ENCODE measurements around the gene NPR1. TPM values are rescaled to one million over a fixed set of nuclear protein-coding genes. Genes with fewer than 3 reads are reported as not detected.

The NPR1 gene
- total and polyA plus RNA-seq, 2 donors (not counting 3 experiments of a cell fraction or from before 2014, with no cell fraction given), result 9.8 to 13.3 TPM

DNA sequence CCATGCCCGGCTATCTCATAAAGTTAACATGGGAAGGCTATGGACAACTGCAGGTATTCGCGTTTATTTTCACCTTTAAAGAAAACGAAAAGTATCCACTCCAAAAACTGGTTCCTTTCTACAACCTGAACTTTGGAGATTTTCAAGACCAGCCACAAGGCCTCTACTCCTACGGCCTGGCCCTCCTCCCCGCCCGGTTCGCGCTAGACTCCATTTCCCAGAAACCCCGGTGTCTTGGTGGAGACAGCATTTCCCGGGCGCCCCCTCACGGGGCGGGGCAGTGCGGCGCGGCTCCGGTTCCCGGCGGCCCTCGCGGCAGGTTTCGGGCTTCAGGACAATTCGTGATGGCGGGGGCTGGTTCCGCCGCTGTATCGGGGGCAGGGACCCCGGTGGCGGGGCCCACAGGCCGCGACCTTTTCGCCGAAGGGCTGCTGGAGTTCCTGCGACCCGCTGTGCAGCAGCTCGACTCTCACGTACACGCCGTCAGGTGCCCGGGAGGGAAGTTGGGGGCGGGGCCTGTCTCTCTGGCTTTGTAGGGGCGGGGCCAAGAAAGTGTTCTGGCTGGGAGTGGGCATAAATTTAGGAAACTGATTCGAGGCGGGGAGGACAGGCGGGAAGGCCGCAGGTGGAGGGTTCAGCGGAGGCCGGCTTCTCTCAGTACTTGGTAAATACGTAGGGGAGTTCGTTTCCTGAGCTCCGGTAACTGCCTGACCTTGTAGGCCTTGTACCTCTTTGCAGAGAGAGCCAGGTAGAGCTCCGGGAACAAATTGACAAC, 19.9 kb upstream of the NPR1 start, which contains the start of gene SNAPIN:
Gene SNAPIN (plus strand): TSS at position 304 of the 775 bp plus-strand sequence. CDS start 41 bp downstream, at position 345.
- BruUV-seq (replicated peaks), result no TSS peak
- intact Hi-C loops (cut with micrococcal nuclease), result loop anchor here (1.0 to 2.0 kb wide), 5 partner anchors 24 to 147 kb away; partner anchors contain the start of gene CHTOP
- FAIRE-seq, result peak; percentile 90

More for the DNA sequence above, 19.9 kb upstream of the NPR1 start, which contains the start of gene SNAPIN:
- ChIA-PET POLR2A (interaction anchor here (0.6 to 1.3 kb wide), 3 partner anchors 10 to 25 kb away, joined by 3 to 4 read pairs (median 3); partner anchors contain the start of gene CHTOP), CTCF (interaction anchor here (1.0 to 2.2 kb wide), 6 partner anchors 16 to 148 kb away, joined by 3 to 13 read pairs (median 4); partner anchors contain the start of gene S100A13)
- peaks cover 14 to 18% of the 10 kb centered on the region in 2 experiments for H3K36me3 ChIP-seq (ENCODE audit: control insufficient read depth in 2 of 2, extremely low read depth in 1 of 2, insufficient read depth in 2 of 2, low read length in 2 of 2)
- H3K27ac ChIP-seq (ENCODE audit: insufficient read depth, low read depth, low read length), result peak within 1 kb of the TSS; percentile 64
- peak within 1 kb of the TSS; percentile 77 for H3K9ac ChIP-seq (replicated peaks; ENCODE audit: extremely low read depth, insufficient read depth, low read length)
- no peaks in the 10 kb centered on the region for H3K9me1 ChIP-seq (replicated peaks; ENCODE audit: control insufficient read depth, extremely low read depth, insufficient read depth, low read length)
- TF ChIP-seq POLR2AphosphoS5 (IDR thresholded peaks at IDR 0.05; ENCODE audit: insufficient read depth, low read depth, low read length), result peak; percentile 77
- TF ChIP-seq, protein P1, sequence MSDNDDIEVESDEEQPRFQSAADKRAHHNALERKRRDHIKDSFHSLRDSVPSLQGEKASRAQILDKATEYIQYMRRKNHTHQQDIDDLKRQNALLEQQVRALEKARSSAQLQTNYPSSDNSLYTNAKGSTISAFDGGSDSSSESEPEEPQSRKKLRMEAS (IDR thresholded peaks at IDR 0.05; ENCODE audit: insufficient read depth, insufficient read length), result no peak
- TF ChIP-seq JUN (IDR thresholded peaks at IDR 0.05; ENCODE audit: borderline replicate concordance, insufficient read depth, insufficient read length, low read depth), result no peak
- TF ChIP-seq, protein P2, sequence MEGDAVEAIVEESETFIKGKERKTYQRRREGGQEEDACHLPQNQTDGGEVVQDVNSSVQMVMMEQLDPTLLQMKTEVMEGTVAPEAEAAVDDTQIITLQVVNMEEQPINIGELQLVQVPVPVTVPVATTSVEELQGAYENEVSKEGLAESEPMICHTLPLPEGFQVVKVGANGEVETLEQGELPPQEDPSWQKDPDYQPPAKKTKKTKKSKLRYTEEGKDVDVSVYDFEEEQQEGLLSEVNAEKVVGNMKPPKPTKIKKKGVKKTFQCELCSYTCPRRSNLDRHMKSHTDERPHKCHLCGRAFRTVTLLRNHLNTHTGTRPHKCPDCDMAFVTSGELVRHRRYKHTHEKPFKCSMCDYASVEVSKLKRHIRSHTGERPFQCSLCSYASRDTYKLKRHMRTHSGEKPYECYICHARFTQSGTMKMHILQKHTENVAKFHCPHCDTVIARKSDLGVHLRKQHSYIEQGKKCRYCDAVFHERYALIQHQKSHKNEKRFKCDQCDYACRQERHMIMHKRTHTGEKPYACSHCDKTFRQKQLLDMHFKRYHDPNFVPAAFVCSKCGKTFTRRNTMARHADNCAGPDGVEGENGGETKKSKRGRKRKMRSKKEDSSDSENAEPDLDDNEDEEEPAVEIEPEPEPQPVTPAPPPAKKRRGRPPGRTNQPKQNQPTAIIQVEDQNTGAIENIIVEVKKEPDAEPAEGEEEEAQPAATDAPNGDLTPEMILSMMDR (IDR thresholded peaks at IDR 0.05; ENCODE audit: extremely low read depth in 1 of 2, insufficient read depth in 1 of 2, low read depth in 1 of 2, low read length in 2 of 2), result peak in 1 of 2 donors; percentile 21
- no peak for TF ChIP-seq EZH2 (IDR thresholded peaks at IDR 0.05; ENCODE audit: borderline replicate concordance, low read depth, low read length, severe bottlenecking)
- no peak for TF ChIP-seq MYC (IDR thresholded peaks at IDR 0.05; ENCODE audit: low read depth, low read length)
- no peak for TF ChIP-seq FOS (IDR thresholded peaks at IDR 0.05; ENCODE audit: borderline replicate concordance, insufficient read depth, low read length)
- peak; percentile 82 for TF ChIP-seq POLR2A (IDR thresholded peaks at IDR 0.05; ENCODE audit: low read depth, low read length)
- no peak for TF ChIP-seq GATA2 (IDR thresholded peaks at IDR 0.05; ENCODE audit: insufficient read depth, insufficient read length, low read depth, low read length)
- no peaks in the 10 kb centered on the region for H3K27me3 ChIP-seq (ENCODE audit: control insufficient read depth in 2 of 2, insufficient read depth in 2 of 2, low read length in 2 of 2)
- no peaks in the 10 kb centered on the region for H4K20me1 ChIP-seq (replicated peaks; ENCODE audit: control insufficient read depth, extremely low read depth, insufficient read depth, low read length)
- peak within 1 kb of the TSS; percentile 90 for H3K4me2 ChIP-seq (ENCODE audit: insufficient read depth, low read length)
- dilution Hi-C loops (cut with MboI; ENCODE audit: extremely low pct_ligation_motif_present, low sequenced_read_pairs), result no loop called here
- peak; percentile 83 for DNase-seq (ENCODE audit: low read depth, low spot score)
- H3K9me3 ChIP-seq (replicated peaks; ENCODE audit: control insufficient read depth, insufficient read depth, low read length), result no peaks in the 10 kb centered on the region
- peak within 1 kb of the TSS; percentile 79 to 91 (median 83) for H3K4me3 ChIP-seq (replicated peaks in 1 of 3; ENCODE audit: insufficient read depth in 1 of 3, low read depth in 1 of 3, low read length in 3 of 3)
- peak within 1 kb of the TSS; percentile 86 for H2AFZ ChIP-seq (ENCODE audit: low read depth, low read length)
- H3K79me2 ChIP-seq (ENCODE audit: control insufficient read depth, insufficient read depth, low read length), result peaks cover 13% of the 10 kb centered on the region
- peaks cover 7% of the 10 kb centered on the region for H3K4me1 ChIP-seq (ENCODE audit: control insufficient read depth, extremely low read depth, insufficient read depth, low read length)
